Activated T-cell treated with anti-CD3 and anti-CD28 coated beads, Interleukin-2, amount 50 U/mL, for 1 hour (primary cell): Measurements from ENCODE around the gene ELF2.
"Not testable (repeated sequence)": the region's sequence is repeated elsewhere in the genome, so short reads cannot be mapped to it uniquely, and the experiment has no call there.

Experiments used
- DNase-seq: peaks from one replicate; pipeline ENCODE4 v3.0.0-alpha.2; 2020

ELF2 gene

GRCh38 chr4:139177869-139178619 is 1.0 kb upstream of the ELF2 start:
- peak; percentile 91 for DNase-seq

GRCh38 chr4:139176302-139177048 is 543 bp downstream of the ELF2 start:
- peak; percentile 73 for DNase-seq

- DNase-seq, result no peak
Measured at GRCh38 chr4:139175646-139176301, 1.2 kb downstream of the ELF2 start.

GRCh38 chr4:139171876-139172691 is 4.9 kb downstream of the ELF2 start:
- DNase-seq, result no peak

- no peak for DNase-seq
Measured at GRCh38 chr4:139170932-139171331, 6.1 kb downstream of the ELF2 start.

- no peak for DNase-seq
Measured at GRCh38 chr4:139167774-139168444, 9.1 kb downstream of the ELF2 start.

- DNase-seq, result no peak
Measured at GRCh38 chr4:139164731-139165130, 12.3 kb downstream of the ELF2 start.

- no peak for DNase-seq
Measured at GRCh38 chr4:139163806-139164206, 13.2 kb downstream of the ELF2 start.

- DNase-seq, result not testable (repeated sequence)
Measured at GRCh38 chr4:139157977-139158376, 19.0 kb downstream of the ELF2 start.

- DNase-seq, result no peak
Measured at GRCh38 chr4:139154952-139155557, 22.0 kb downstream of the ELF2 start.

GRCh38 chr4:139154538-139154937 is 22.5 kb downstream of the ELF2 start:
- DNase-seq, result no peak

- DNase-seq, result no peak
Measured at GRCh38 chr4:139154134-139154421, 22.9 kb downstream of the ELF2 start.

- DNase-seq, result no peak
Measured at GRCh38 chr4:139153411-139154133, 23.4 kb downstream of the ELF2 start.

- DNase-seq, result no peak
Measured at GRCh38 chr4:139152249-139152648, 24.8 kb downstream of the ELF2 start.

GRCh38 chr4:139146926-139147629 is 29.9 kb downstream of the ELF2 start:
- no peak for DNase-seq

- DNase-seq, result no peak
Measured at GRCh38 chr4:139145552-139145932, 31.5 kb downstream of the ELF2 start.

- DNase-seq, result no peak
Measured at GRCh38 chr4:139144911-139145551, 32.0 kb downstream of the ELF2 start.

GRCh38 chr4:139144161-139144859 is 32.7 kb downstream of the ELF2 start:
- no peak for DNase-seq

GRCh38 chr4:139142980-139143379 is 34.0 kb downstream of the ELF2 start:
- no peak for DNase-seq

- DNase-seq, result no peak
Measured at GRCh38 chr4:139142087-139142486, 34.9 kb downstream of the ELF2 start.
